Stimulated activated CD4-positive, alpha-beta T cell treated with anti-CD3 and anti-CD28 coated beads, Interleukin-4, amount 100 ng/mL, for 24 hours (primary cell): ENCODE results near the gene LIMS2.

ENCODE experiments used
- DNase-seq: peaks from one replicate; pipeline ENCODE4 v3.0.0-alpha.2; 2020

Gene LIMS2

DNA sequence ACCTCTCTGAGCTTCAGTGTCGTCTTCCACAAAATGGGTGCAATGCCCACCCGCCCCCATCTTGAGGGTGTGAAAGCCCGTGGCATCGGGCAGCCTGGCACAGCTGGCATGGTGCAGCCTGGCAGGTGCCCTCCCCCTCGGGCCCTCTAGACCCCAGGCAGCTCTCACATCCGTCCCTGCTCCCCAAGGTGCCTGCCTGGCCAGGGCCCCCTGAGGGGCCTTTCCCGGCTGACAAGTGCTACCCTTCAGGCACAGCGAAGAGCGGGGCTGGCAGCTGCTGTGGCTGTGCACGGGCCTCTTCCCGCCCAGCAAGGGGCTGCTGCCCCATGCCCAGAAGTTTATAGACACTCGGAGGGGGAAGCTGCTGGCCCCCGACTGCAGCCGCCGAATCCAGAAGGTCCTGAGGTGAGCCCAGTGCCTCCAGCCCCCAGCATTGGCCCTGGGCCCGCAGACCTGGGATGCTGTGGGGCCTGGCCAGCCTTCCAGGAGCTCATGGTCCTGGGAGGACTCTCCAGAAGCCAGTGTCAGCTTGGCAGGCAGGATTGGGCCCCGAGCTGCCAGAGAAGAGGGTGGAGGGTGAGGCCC lies 43.2 kb downstream of the LIMS2 start:
- DNase-seq, result no peak

- DNase-seq, result no peak
These were observed 43.8 kb downstream of the LIMS2 start for GRCh38 chr2:127631541-127631996.

GRCh38 chr2:127630864-127631540 lies 44.3 kb downstream of the LIMS2 start:
- no peak for DNase-seq

DNA sequence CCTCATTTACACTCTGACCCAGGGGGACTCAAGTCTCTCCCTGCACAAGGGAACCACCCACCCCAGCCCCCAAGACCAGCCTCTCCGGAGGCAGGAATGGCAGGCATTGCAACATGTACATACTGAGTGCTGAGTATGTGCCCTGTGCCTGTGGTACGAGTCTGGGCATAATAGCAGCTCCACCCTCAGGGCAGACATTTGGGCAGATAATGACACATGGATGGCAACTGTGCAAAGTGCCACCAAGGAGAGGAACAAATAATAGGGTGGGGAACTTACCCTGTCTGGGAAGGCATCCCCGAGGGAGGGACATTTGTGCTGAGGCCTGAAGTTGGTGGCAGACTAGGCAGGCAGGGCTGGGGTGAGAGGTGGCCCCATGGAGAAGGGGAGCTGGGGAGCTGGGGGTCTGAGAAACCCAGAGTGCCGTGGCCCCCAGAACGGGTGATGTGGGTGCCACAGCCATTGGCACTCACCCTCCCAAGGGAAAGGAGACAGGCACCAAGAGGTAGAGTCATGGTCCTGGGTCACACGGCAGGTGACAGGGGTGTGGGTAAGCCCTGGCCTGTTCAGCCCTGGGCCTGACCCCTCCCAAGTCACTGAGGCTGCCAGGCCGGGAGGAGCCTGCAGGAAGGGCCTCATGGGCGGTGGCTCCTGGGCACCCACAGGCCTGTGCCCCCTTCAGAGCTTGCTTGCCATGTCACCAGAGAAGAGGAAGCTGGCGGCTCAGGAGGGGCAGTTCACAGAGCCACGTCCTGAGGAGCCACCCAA lies 45.0 kb downstream of the LIMS2 start:
- DNase-seq, result no peak

GRCh38 chr2:127629637-127630036 lies 45.7 kb downstream of the LIMS2 start:
- no peak for DNase-seq

DNA sequence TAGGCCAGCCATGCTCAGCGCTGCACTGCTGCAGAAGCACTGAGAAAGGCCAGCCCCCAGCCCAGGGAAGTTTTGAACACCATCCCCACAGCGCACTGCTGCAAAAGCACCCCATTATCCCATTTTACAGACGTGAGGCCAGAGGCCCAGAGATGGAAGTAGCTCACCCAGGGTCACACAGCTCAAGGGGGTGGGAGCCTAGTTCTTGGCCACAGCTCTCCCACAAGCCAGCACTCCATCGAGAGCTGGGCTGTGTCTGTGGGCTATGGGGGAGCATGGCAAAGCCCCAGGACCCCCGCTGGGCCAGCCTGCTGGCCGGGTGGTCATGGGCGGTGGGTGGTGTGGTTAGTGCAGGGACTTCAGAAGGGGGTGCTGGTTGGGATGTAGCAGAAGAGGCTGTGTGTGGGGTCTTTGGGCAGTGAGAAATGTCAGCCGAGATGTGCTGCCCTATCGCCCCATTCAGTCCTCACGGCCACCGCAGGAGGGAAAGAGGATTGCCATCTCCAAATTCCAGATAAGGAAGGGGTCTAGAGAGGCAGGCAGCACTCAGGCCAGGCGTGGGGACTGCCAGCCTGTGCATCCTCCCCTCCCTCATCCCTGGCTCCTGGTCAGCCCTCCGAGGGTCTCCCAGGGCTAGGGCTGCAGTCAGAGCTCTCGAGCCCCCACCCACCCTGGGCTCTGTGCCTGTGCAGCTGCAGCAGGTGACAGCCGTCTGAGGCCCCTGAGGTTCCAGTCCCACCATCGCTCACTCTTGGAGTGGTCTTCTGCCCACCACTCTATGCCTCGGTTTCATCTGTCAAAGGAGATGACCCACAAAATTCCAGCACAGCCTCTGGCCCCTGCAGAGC lies 46.3 kb downstream of the LIMS2 start:
- no peak for DNase-seq

DNA sequence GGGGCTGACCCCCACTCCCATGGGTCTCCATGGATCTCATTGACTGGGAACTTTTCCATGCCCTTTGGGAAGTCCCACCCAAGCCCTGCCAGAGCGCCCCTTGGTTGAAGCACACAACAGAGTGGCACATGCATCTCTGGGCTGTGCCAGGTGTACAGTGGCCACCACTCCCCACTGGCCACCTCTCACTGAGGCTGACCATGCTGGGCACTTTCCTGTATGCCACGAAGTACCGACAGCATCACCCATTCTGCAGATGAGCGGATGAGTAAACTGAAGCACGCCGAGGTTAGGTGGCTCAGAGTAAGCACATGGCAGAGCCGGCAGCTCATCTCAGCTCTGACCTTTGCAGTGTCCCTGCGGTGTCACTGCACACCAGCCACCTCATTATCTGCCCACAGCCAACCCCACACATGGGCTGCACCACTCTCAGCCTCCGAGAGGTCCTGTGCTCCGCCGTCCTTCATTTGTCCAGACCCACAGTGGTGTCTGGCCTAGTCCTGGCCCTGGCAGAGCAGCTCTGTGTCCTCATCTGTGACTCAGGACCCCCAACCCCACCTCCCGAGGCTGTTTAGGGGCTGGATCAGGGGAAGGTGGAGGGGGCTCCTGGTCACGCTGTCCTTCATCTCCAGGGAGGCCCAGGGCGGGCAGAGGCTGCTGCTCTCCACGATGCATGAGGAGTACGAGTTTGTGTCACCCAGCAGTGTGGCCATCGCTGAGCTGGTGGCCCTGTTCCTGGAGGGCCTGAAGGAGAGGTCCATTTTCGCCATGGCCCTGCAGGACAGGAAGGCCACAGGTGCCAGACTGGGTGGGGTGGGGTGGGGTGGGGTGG lies 47.4 kb downstream of the LIMS2 start:
- no peak for DNase-seq

GRCh38 chr2:127626917-127627739 lies 48.2 kb downstream of the LIMS2 start:
- DNase-seq, result no peak

- no peak for DNase-seq
These were observed 49.2 kb downstream of the LIMS2 start for GRCh38 chr2:127626175-127626574.

GRCh38 chr2:127625572-127625951 lies 49.8 kb downstream of the LIMS2 start:
- no peak for DNase-seq

- DNase-seq, result no peak
These were observed 50.4 kb downstream of the LIMS2 start for GRCh38 chr2:127624756-127625571.

DNA sequence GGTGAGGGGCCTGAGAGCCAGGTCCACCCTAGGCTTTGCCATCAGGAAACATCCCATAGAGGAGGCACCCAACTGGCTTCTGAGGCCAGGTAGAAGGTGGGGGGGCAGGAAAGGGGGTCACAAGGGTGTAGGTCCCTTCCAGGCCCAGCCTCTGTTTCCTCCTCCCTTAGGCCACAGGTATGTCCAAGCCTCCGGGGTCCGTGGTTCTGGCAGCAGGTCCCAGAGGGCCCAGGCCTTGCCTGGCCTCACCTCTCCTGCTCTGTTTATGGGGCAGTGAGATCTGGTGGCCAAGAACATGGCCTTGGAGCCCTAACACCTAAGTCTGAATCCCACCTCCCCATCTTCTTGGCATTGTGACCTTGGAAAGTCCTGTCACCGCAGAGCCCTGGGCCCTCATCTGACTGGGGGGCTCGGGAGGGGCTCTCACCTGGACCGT lies 51.0 kb downstream of the LIMS2 start:
- DNase-seq, result no peak

DNA sequence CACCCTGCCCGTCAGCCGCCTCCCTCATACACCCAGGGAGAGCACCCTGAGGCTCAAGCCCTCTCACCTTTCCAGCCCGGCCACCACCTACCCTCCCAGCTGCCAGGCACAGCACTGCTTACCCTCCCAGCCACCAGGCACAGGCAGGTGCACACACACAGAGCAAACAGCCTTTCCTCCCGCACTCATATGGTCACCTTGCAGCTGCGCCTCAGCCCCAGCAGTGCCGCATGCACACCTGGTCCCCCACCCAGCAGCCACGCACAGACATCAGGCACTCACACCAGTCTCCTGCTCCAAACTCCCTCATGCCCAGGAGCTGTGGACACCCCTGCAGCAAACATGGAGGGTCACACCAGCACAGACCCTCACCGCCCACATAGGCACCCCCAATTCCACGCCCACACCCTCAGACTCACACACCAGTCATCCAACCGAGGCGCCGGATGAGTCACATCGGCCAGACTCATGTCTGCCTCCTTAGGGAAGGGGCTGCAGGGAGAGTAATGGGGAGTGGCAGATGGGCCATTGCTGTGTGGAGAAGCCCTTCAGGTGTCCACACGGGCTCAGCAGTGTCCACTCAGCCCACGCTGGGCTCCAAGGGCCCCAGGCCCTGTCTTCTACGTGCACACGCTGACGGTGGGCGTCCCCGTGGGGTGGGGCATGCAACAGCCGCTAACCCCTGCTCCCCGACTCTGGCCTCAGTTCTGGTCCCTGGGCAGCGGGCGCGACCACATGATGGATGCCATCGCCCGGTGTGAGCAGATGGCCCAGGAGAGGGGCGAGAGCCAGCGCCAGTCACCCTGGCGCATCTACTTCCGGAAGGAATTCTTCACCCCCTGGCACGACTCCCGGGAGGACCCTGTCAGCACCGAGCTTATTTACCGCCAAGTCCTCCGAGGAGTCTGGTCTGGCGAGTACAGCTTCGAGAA lies 51.7 kb downstream of the LIMS2 start:
- no peak for DNase-seq

DNA sequence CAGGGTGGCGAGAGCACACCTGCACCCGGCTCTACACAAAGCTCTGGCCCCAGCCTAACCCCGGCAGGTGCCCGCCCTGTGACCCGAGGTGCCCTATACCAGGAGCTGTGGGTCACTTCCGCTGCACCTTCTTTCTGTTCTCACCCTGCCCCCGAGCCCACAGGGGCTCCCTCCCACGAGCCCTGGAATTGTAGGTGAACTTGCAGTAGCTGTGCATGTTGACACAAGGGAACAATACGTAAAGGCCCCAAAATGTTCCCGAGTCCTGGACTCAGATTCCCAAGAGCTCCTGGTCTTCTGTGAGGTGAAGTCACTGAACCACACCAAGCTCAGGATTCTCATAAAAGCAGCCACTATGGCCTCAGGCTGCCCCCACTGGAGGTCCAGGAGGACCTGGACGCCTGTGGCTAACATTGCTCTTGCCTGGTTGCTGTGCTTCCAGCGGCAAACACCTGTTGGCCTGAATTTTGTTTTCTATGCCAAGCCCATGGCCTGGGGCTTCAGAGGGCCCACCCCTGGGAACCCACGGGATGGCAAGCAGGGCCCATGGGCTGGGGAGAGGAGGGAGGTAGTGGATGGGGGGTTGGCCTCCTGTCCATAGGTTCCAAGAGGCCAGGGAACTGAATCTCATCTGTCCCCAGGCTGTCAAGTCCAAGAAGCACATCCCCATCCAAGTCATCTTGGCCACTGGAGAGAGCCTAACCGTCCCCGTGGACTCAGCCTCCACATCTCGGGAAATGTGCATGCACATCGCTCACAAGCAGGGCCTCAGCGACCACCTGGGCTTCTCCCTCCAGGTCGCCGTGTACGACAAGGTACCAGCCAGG lies 52.6 kb downstream of the LIMS2 start:
- no peak for DNase-seq

DNA sequence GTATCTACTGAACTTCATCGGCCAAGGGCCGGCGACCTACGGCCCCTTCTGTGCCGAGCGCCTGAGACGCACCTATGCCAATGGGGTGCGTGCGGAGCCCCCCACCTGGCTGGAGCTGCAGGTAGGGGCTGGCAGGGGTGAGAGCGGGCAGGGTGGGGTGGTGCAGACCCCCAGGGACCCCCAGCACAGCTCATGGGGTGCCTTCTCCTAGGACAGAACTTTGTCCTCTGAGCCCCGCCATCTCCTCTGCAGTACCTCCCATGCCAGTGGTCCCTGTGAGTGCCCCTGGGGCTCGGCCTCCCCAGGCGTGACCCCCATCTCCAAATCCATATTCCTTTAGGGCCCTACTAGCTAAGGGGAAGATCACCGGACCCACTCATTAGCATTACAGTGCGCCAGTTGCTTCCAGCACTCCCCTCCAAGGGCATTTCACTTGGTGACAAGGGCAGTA lies 53.3 kb downstream of the LIMS2 start:
- DNase-seq, result no peak

DNA sequence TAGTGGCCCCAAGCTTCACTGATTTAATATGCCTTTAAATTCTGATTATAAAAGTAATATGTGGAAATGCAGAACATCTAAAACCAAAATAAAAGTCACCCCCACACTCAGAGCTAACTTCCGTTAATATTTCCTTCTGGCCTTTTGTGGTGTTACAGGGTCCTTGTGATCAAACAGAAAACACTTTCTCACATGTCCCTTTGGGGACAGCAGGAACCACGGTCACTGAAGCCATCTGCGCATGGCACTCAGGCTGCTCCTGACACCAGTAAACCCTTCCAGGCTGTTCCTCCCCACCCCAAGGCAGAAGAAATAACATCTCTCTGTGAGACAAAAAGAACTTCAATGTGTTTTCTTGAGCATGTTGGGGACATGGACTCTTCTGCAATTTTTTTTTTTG lies 54.5 kb downstream of the LIMS2 start:
- DNase-seq, result no peak

- no peak for DNase-seq
These were observed 55.2 kb downstream of the LIMS2 start for GRCh38 chr2:127619877-127620705.
